ENCODE data around the gene SMIM29.

SMIM29 gene

DNA sequence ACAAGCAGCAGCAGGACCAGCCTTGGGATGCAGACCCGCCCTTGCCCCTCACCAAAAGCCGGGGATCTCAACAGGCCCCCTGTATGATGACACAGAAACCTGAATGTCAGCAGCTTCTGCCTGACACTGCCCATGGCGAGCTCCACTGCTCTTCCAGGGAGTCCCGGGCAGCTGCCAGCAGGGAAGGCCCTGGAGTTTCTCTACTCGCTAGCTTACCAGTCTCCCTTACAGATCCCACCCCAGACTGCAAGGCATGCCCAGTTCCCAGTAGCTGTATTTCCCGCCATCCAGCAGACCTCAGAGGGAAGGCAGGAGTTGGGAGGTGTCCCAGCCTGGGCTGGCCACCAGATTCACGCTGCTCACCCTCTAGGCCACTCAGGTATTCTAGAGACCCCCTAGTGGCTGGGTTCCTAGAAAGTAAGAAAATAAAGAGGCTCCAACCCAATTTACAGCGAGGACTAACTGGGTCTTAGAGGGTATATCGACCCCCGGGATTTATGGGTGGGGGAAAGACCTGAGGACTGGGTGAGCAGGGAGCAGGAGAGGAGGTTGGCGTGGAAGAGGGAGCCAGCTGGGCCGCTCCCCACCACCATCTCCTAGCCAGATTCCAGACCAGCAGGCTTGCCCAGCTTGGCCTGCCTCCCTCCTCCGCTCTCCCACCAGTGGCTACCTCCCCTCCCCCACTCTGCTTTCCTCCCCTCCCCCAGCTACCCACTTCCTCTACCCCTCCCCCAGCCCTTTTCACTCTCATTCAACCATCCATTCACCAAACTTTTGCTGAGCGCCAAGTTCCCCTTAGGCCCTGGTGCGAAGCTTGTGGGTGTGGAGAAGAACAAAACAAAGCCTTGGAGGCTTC is 21.8 kb downstream of the SMIM29 start:
- DNase-seq (no peak), ATAC-seq (no peak)

GRCh38 chr6:34226066-34226465 is 22.7 kb downstream of the SMIM29 start:
- ATAC-seq (no peak), DNase-seq (no peak)

- DNase-seq, result no peak
- no peak for ATAC-seq
Measured at GRCh38 chr6:34225551-34225950, 23.3 kb downstream of the SMIM29 start.

DNA sequence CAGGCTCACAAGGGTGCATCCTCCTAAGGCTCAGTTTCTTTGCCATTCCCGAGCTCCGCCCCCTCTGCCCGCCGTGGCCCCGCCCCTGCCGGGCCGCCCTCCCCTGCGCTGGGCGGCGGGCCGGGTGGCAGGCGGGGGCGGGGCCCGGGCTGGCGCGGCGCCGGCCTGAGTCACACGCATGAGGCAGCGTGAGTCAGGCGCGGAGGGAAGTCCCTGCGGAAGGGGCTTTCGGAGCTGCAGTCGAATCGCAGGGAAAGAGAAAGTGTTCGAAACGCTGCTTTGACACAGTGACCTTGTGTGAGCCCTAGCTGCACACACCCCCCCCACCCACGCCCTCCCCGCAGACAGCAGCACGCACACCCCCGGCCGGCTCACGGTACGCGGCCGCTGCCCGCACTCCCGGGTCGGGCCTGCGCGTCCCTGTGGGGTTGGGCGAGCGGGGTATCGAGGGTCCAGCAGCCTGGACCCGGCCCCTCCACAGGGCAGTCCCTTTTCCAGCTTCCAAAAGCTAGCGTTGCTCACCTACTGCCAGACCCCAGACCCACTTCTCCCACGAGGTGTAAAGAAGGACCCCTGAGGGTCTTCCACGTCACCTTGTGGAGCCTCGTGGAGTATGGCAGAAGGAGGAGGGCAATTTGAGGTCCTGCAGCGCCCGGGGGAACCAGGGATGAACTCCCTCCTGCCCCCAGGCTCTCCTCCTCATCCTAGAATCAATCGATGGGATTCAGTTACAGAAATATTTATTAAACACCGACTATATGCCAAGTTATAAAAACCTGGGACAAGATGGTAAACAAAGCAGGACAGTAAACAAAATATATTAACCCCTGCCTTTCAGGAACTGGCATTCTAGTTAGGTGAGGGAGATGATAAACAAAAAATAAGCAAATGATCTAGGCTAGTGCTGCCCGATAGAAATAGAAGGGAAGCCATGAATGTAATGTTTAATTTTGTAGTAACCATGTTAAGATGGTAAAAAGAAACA is 24.6 kb downstream of the SMIM29 start:
- DNase-seq (peak; percentile 97), ATAC-seq (peak; percentile 98)

- DNase-seq (no peak), ATAC-seq (peak; percentile 10)
Measured at GRCh38 chr6:34223381-34223955, 25.3 kb downstream of the SMIM29 start.

GRCh38 chr6:34218691-34219090 is 30.1 kb downstream of the SMIM29 start:
- DNase-seq (no peak), ATAC-seq (no peak)

DNA sequence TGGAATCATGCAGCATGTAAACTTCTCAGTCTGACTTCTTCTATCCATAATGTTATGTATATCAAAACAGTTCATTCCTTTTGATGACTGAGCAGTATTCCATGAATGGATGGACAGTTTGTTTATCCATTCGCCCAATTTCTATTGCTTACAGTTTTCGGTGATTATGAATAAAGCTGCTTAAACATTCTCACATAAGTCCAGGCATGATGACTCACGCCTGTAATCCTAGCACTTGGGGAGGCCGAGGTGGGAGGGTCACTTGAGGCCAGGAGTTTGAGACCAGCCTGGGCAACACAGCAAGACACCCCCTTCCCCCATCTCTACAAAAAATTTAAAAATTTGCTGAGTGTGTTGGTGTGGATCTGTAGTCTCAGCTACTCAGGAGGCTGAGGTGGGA is 35.0 kb downstream of the SMIM29 start:
- ATAC-seq, result no peak

GRCh38 chr6:34207695-34208443 is 40.9 kb downstream of the SMIM29 start:
- DNase-seq (peak; percentile 54), ATAC-seq (peak; percentile 96)

More for the DNA sequence above, 35.0 kb downstream of the SMIM29 start:
- DNase-seq, result no peak

- no peak for DNase-seq
- ATAC-seq, result no peak
Measured at GRCh38 chr6:34206726-34207125, 42.1 kb downstream of the SMIM29 start.

DNA sequence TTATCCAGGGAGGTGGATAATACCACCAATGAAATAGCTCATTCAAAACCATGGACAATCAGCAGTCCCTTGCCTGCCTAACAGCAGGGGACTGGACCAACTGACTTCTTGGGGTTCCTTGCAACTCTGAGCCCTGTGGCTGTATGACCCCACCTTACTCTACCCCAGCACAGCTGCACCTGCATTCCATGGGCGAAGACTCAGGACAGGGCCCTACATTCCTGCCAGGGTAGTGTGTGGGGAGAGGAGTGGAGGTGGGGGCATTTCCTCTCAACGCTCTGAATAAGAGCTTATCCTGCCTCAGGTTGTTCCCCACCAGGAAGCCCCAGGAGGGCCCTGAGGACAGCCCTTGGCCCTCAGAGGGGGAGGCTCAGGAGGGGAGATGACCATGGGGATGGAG is 42.9 kb downstream of the SMIM29 start:
- ATAC-seq (no peak), DNase-seq (no peak)

DNA sequence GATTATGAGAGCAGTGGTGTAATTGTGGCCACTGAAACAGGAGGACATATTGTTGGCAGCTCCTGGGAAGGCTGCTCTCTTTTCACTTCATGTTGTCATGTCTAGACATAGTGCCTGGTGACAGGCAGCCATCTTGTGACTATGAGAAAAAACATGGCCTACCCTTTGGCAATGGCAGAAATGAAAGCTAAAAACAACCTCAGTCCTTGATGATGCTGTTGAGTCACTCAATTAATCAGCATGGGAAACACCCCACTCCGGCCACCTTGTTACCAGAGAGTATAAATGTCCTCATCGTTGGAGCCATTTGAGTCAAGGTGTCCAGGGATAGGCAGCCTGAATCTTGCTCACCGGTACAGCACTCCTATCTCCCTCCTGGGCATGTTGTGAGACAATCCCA is 43.3 kb downstream of the SMIM29 start:
- DNase-seq, result no peak
- ATAC-seq, result no peak

DNA sequence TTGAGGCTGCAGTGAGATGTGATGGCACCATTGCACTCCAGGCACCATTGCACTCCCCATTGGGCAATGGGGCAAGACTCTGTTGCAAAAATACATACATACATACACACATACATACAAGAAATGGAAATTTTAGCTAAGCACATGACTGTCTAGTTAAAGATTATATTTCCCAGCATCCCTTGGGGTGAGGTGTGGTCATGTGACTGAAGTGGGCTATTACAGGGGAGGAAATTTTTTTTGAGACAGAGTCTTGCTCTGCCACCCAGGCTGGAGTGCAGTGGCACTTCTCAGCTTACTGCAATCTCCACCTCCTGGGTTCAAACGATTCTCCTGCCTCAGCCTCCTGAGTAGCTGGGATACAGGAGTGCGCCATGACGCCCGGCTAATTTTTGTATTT is 44.1 kb downstream of the SMIM29 start:
- ATAC-seq (no peak), DNase-seq (no peak)

GRCh38 chr6:34202329-34203201 is 46.2 kb downstream of the SMIM29 start:
- no peak for ATAC-seq
- DNase-seq, result no peak

DNA sequence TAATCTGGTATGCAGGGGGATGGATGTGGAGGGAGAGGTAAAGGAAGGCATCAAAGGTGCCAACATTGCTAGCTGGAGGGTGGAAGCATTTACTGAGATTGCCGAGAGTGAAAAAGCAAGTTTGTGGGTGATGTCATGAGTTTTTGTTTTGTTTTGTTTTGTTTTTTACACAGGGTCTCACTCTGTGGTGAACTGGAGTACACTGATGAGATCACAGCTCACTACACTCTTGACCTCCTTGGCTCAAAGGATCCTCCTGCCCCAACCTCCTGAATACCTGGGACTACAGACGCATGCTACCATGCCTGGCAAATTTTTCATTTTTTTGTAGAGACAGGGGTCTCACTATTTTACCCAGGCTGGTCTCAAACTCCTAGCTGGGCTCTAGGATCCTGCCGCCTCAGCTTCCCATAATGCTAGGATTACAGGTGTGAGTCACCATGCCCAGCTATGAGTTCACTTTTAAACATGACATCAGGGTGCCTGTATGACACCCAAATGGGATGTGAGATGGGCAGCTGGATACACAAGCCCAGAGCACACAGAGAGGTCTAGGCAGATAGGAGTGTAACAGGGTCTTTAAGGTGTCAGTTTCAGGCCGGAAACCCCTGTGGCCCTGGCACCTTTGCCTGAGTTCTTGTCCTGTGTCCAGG is 47.2 kb downstream of the SMIM29 start:
- DNase-seq (no peak), ATAC-seq (no peak)

DNA sequence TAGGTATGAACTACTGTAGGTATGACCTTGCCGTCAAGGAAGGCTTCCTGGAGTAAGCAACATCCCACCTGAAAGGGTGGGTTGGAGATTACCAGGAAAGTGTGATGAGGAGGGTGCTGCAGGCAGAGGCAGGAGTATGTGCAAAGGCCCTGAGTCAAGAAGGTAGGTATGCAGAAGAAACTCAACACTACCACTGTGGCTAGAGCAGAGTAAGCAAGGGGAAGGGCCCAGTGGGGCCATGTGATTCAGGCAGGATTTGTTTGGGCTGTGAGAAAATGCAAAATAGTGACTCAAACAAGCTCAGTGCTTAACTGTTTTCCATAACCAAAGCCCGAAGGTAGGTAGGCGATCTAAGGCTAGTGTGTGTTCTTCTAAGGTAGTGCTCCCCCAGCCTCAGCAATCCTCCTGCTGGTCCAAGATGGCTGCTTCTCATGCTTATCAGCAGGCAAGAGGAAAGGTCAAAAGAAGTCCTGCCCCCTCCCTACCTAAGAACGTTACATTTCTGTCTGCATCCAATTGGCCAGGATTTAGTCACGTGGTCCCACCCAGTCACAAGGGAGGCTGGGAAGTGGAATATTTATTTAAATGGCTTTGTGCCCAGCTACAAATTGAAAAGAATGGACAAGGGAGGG is 48.4 kb downstream of the SMIM29 start:
- ATAC-seq, result peak; percentile 33
- no peak for DNase-seq

GRCh38 chr6:34196833-34197195 is 52.0 kb downstream of the SMIM29 start:
- DNase-seq, result no peak
- no peak for ATAC-seq

All from stimulated activated naive CD8-positive, alpha-beta T cell treated with anti-CD3 and anti-CD28 coated beads, Interleukin-15, Interleukin-2, amounts not matched to agents 100 U/mL and 50 U/mL, for 24 hours (primary cell).